Activated naive CD8-positive, alpha-beta T cell treated with anti-CD3 and anti-CD28 coated beads, Interleukin-2, amount 10 ng/mL, durations not matched to agents 7 days and 5 days (primary cell): ENCODE data around the gene ZC2HC1C. TPM values are rescaled to one million over a fixed set of nuclear protein-coding genes. Genes with fewer than 3 reads are reported as not detected.

Source experiments
- ATAC-seq: fragments of 150-1000 bp; cut with Tn5 transposase; one replicate; pipeline ENCODE4 v1.10.0; 2021; ENCODE audit warnings: low read depth, moderate library complexity
- POLR2A ChIA-PET: fragments of 350-600 bp; sonication (Branson Sonifier 250); formaldehyde crosslinking; loops from one replicate; lab custom pipeline; 2021; ENCODE audit warnings: antibody characterized with exemption; lab: Charles Lee
- DNase-seq: peaks from one replicate; pipeline ENCODE4 v3.0.0; 2021
- H3K27ac Mint-ChIP-seq: one replicate; pipeline ENCODE4 v1.8.0; 2022; ENCODE audit warnings: mild to moderate bottlenecking, mixed read lengths
- H3K27me3 Mint-ChIP-seq: one replicate; pipeline ENCODE4 v1.8.0; 2022; ENCODE audit warnings: mild to moderate bottlenecking, moderate library complexity, mixed read lengths
- H3K36me3 Mint-ChIP-seq: one replicate; pipeline ENCODE4 v1.8.0; 2021; ENCODE audit warnings: mild to moderate bottlenecking, mixed read lengths
- H3K4me1 Mint-ChIP-seq: one replicate; pipeline ENCODE4 v1.8.0; 2021; ENCODE audit warnings: mixed read lengths
- H3K4me3 Mint-ChIP-seq: one replicate; pipeline ENCODE4 v1.8.0; 2022; ENCODE audit warnings: mild to moderate bottlenecking, moderate library complexity, mixed read lengths
- H3K9me3 Mint-ChIP-seq: one replicate; pipeline ENCODE4 v1.8.0; 2021; ENCODE audit warnings: mixed read lengths
- total RNA-seq, 2 experiments: library from RNA; stranded (reverse); gene quantifications; one replicate each; pipeline ENCODE4 v1.2.3, GENCODE V29; 2021

Gene ZC2HC1C
- total RNA-seq, 2 experiments from 2014 or later = 0.69 to 1.5 TPM

- POLR2A ChIA-PET = interaction anchor here (1.0 kb wide), 1 partner anchor 227 kb away, joined by 3 read pairs; no protein-coding TSS in a partner anchor
- H3K27me3 Mint-ChIP-seq = no peaks in the 10 kb centered on the region
- no peak overlapping the region for H3K27ac Mint-ChIP-seq
- H3K4me3 Mint-ChIP-seq = no peak overlapping the region
- peaks cover 6% of the 10 kb centered on the region for H3K36me3 Mint-ChIP-seq
- DNase-seq (no peak), ATAC-seq (no peak)
- no peaks in the 10 kb centered on the region for H3K4me1 Mint-ChIP-seq
- no peaks in the 10 kb centered on the region for H3K9me3 Mint-ChIP-seq
Observed at GRCh38 chr14:75088153-75088552, 18.7 kb downstream of the ZC2HC1C start.

GRCh38 chr14:75088566-75089373 is 19.3 kb downstream of the ZC2HC1C start:
- Mint-ChIP-seq H3K27me3 (no peaks in the 10 kb centered on the region), H3K9me3 (no peaks in the 10 kb centered on the region), H3K27ac (no peak overlapping the region), H3K4me3 (no peak overlapping the region), H3K4me1 (no peaks in the 10 kb centered on the region), H3K36me3 (peaks cover 8% of the 10 kb centered on the region)
- POLR2A ChIA-PET = interaction anchor here (1.0 to 1.2 kb wide), 2 partner anchors 143 to 227 kb away, joined by 3 to 4 read pairs; no protein-coding TSS in a partner anchor
- DNase-seq = no peak
- peak; percentile 50 for ATAC-seq

GRCh38 chr14:75090353-75090752 is 20.9 kb downstream of the ZC2HC1C start:
- no peaks in the 10 kb centered on the region for H3K27me3 Mint-ChIP-seq
- no peaks in the 10 kb centered on the region for H3K4me1 Mint-ChIP-seq
- no peaks in the 10 kb centered on the region for H3K9me3 Mint-ChIP-seq
- no peak overlapping the region for H3K27ac Mint-ChIP-seq
- DNase-seq (no peak), ATAC-seq (no peak)
- H3K4me3 Mint-ChIP-seq = no peak overlapping the region
- peaks cover 13% of the 10 kb centered on the region for H3K36me3 Mint-ChIP-seq
- POLR2A ChIA-PET = no interaction called here

- Mint-ChIP-seq H3K27ac (no peak overlapping the region), H3K4me3 (no peak overlapping the region)
- POLR2A ChIA-PET = no interaction called here
Observed at GRCh38 chr14:75091251-75091650, 21.8 kb downstream of the ZC2HC1C start.

GRCh38 chr14:75092698-75093097 is 23.3 kb downstream of the ZC2HC1C start:
- ATAC-seq = no peak
- Mint-ChIP-seq H3K27ac (no peak overlapping the region), H3K4me1 (no peaks in the 10 kb centered on the region), H3K4me3 (no peak overlapping the region), H3K36me3 (peaks cover 11% of the 10 kb centered on the region), H3K27me3 (no peaks in the 10 kb centered on the region), H3K9me3 (no peaks in the 10 kb centered on the region)
- no peak for DNase-seq
- POLR2A ChIA-PET = interaction anchor here (0.7 kb wide), 1 partner anchor 89 kb away, joined by 4 read pairs; no protein-coding TSS in a partner anchor

More at GRCh38 chr14:75091251-75091650, 21.8 kb downstream of the ZC2HC1C start:
- H3K9me3 Mint-ChIP-seq = no peaks in the 10 kb centered on the region
- DNase-seq (no peak), ATAC-seq (no peak)
- H3K4me1 Mint-ChIP-seq = no peaks in the 10 kb centered on the region
- H3K36me3 Mint-ChIP-seq = peaks cover 13% of the 10 kb centered on the region
- no peaks in the 10 kb centered on the region for H3K27me3 Mint-ChIP-seq

GRCh38 chr14:75094896-75095295 is 25.5 kb downstream of the ZC2HC1C start:
- Mint-ChIP-seq H3K27me3 (no peaks in the 10 kb centered on the region), H3K4me1 (peaks cover 5% of the 10 kb centered on the region), H3K4me3 (no peak overlapping the region), H3K36me3 (peaks cover 26% of the 10 kb centered on the region), H3K9me3 (no peaks in the 10 kb centered on the region), H3K27ac (no peak overlapping the region)
- ATAC-seq (no peak), DNase-seq (no peak)
- POLR2A ChIA-PET = no interaction called here

GRCh38 chr14:75095690-75096089 is 26.2 kb downstream of the ZC2HC1C start:
- H3K27me3 Mint-ChIP-seq = no peaks in the 10 kb centered on the region
- peaks cover 31% of the 10 kb centered on the region for H3K36me3 Mint-ChIP-seq

GRCh38 chr14:75096959-75097358 is 27.5 kb downstream of the ZC2HC1C start:
- no peak overlapping the region for H3K27ac Mint-ChIP-seq
- DNase-seq = no peak
- H3K4me1 Mint-ChIP-seq = peaks cover 5% of the 10 kb centered on the region
- POLR2A ChIA-PET = no interaction called here
- H3K9me3 Mint-ChIP-seq = no peaks in the 10 kb centered on the region
- H3K4me3 Mint-ChIP-seq = no peak overlapping the region
- no peak for ATAC-seq
- no peaks in the 10 kb centered on the region for H3K27me3 Mint-ChIP-seq
- peaks cover 32% of the 10 kb centered on the region for H3K36me3 Mint-ChIP-seq

More at GRCh38 chr14:75095690-75096089, 26.2 kb downstream of the ZC2HC1C start:
- Mint-ChIP-seq H3K27ac (no peak overlapping the region), H3K4me1 (peaks cover 5% of the 10 kb centered on the region), H3K9me3 (no peaks in the 10 kb centered on the region), H3K4me3 (no peak overlapping the region)
- no peak for DNase-seq
- no peak for ATAC-seq
- POLR2A ChIA-PET = no interaction called here

- H3K27ac Mint-ChIP-seq = no peak overlapping the region
- DNase-seq (no peak), ATAC-seq (no peak)
- no peaks in the 10 kb centered on the region for H3K27me3 Mint-ChIP-seq
- peaks cover 36% of the 10 kb centered on the region for H3K36me3 Mint-ChIP-seq
- H3K4me1 Mint-ChIP-seq = peaks cover 5% of the 10 kb centered on the region
- H3K9me3 Mint-ChIP-seq = no peaks in the 10 kb centered on the region
- POLR2A ChIA-PET = no interaction called here
- no peak overlapping the region for H3K4me3 Mint-ChIP-seq
Observed at GRCh38 chr14:75098212-75098611, 28.8 kb downstream of the ZC2HC1C start.

- DNase-seq (no peak), ATAC-seq (no peak)
- H3K4me1 Mint-ChIP-seq = peaks cover 5% of the 10 kb centered on the region
- H3K36me3 Mint-ChIP-seq = peaks cover 38% of the 10 kb centered on the region
- POLR2A ChIA-PET = no interaction called here
- H3K27me3 Mint-ChIP-seq = no peaks in the 10 kb centered on the region
- H3K27ac Mint-ChIP-seq = no peak overlapping the region
- no peaks in the 10 kb centered on the region for H3K9me3 Mint-ChIP-seq
- no peak overlapping the region for H3K4me3 Mint-ChIP-seq
Observed at GRCh38 chr14:75098682-75099081, 29.2 kb downstream of the ZC2HC1C start.

GRCh38 chr14:75101491-75101890 is 32.0 kb downstream of the ZC2HC1C start:
- POLR2A ChIA-PET = no interaction called here
- DNase-seq = no peak
- Mint-ChIP-seq H3K27me3 (no peaks in the 10 kb centered on the region), H3K4me1 (peaks cover 7% of the 10 kb centered on the region), H3K4me3 (no peak overlapping the region), H3K36me3 (peaks cover 41% of the 10 kb centered on the region), H3K9me3 (no peaks in the 10 kb centered on the region), H3K27ac (no peak overlapping the region)
- ATAC-seq = no peak

- POLR2A ChIA-PET = no interaction called here
- Mint-ChIP-seq H3K27ac (no peak overlapping the region), H3K4me3 (no peak overlapping the region), H3K36me3 (peaks cover 47% of the 10 kb centered on the region), H3K4me1 (peaks cover 9% of the 10 kb centered on the region), H3K9me3 (no peaks in the 10 kb centered on the region), H3K27me3 (no peaks in the 10 kb centered on the region)
- ATAC-seq = no peak
- DNase-seq = no peak
Observed at GRCh38 chr14:75107186-75107585, 37.7 kb downstream of the ZC2HC1C start.

GRCh38 chr14:75109877-75110276 is 40.4 kb downstream of the ZC2HC1C start:
- DNase-seq (no peak), ATAC-seq (no peak)
- no peak overlapping the region for H3K27ac Mint-ChIP-seq
- peaks cover 54% of the 10 kb centered on the region for H3K36me3 Mint-ChIP-seq
- no peaks in the 10 kb centered on the region for H3K9me3 Mint-ChIP-seq
- peaks cover 28% of the 10 kb centered on the region for H3K4me1 Mint-ChIP-seq
- H3K4me3 Mint-ChIP-seq = no peak overlapping the region
- POLR2A ChIA-PET = interaction anchor here (1.5 to 1.7 kb wide), 2 partner anchors 16 to 17 kb away, joined by 4 to 5 read pairs; partner anchors contain the start of gene NEK9
- H3K27me3 Mint-ChIP-seq = no peaks in the 10 kb centered on the region
